GM18951 (cell line): Measurements from ENCODE around the gene GAS5.
A peak's percentile ranks its signal among the peaks of the same experiment; 100 is the strongest.

Source experiments
- POLR2A ChIP-seq: IDR thresholded peaks from 4 replicates; pipeline ENCODE4 v1.6.1; 2011; ENCODE audit warnings: mild to moderate bottlenecking; ENCODE audit not compliant: insufficient read length, insufficient read depth; ENCODE audit errors: extremely low read depth
- in situ Hi-C: fragments of 300-500 bp; cut with MboI; formaldehyde crosslinking; loops from one replicate; pipeline ENCODE4 v1.12.0; 2022; ENCODE audit warnings: low sequenced_read_pairs, mixed read lengths, inconsistent platforms; ENCODE audit not compliant: unreplicated experiment

The GAS5 gene

DNA sequence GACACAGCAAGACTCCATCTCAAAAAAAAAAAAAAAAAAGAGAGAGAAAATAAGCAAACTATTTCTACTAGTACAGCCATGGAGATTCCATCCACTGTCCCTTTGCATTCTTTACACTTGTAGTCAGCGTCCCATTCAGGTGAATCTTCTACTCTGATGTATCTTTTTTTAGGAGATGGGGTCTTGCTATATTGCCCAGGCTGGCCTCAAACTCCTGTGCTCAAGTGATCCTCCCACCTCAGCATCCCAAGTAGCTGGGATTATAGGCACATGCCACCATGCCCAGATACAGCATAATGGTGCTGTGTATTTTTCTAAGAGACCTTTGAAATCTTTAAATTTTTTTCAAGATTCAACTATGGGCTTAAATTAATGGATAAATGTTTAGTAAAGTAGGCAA is 35.0 kb downstream of the GAS5 start:
- no peak for TF ChIP-seq POLR2A
- in situ Hi-C loops = no loop called here

DNA sequence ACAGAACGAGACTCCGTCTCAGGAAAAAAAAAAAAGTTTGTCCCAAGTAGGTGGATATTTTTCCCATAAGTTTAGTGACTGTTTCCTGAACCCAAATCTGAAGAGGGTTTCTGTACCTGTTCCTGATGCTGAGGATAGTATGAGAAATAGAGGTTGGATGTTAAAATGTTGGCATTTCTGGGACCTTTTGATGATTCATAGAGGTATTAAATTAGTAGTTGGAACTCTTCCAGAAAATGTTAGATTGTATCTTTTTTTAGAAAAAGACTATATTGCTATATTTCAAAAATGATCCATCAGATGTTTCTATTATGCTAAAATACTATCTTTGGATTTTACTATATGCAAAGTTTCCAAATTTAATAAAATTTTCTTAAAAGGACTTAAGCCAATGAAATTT is 40.2 kb downstream of the GAS5 start:
- TF ChIP-seq POLR2A = no peak
- in situ Hi-C loops = no loop called here

DNA sequence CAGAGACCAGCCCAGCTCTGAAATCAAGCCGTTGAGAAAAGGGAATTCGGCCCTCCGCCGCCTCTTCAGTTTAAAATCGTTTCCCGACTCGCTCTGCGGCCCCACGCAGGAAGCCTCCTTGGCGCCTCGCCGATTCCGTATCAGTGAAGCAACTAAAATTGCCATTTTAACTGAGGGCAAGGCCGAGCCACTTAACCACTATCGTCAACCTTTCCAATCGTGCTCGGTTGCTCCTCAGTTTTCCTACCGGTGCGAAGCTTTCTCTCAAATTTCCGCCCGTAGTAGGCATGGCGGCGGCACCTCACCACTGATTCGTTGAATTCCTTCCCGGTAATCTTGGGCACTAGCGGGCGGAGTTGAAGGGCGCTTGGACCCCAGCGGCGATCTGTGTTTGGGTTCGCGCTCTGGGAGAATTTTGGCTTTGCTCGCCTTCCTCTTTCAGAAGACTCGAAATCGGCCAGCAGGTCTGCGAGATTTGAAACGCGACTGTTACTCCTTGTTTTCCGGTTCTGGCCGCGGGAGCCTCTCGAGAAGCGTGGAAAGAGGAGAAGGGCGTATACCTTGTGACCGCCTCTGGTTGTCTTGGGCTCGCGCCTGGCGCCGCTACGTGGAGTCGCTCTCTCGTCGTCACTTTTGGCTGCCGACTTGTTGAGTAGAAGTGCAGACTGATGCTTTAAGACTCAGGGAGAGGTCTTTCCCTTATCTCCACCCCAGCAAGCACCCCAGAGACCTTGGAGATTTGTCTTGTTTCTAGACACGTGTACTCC is 43.3 kb downstream of the GAS5 start, which contains the start of the genes CENPL and DARS2:
CENPL (minus strand) TSS at position 569 of the 767 bp plus-strand sequence. CDS start 13,584 bp downstream, outside the sequence.
DARS2 (plus strand) TSS at position 359 of the 767 bp plus-strand sequence. CDS start 557 bp downstream, outside the sequence.
- peak; percentile 64 for TF ChIP-seq POLR2A
- in situ Hi-C loops = loop anchor here (25.0 kb wide), 1 partner anchor 387 kb away; no protein-coding TSS in a partner anchor

DNA sequence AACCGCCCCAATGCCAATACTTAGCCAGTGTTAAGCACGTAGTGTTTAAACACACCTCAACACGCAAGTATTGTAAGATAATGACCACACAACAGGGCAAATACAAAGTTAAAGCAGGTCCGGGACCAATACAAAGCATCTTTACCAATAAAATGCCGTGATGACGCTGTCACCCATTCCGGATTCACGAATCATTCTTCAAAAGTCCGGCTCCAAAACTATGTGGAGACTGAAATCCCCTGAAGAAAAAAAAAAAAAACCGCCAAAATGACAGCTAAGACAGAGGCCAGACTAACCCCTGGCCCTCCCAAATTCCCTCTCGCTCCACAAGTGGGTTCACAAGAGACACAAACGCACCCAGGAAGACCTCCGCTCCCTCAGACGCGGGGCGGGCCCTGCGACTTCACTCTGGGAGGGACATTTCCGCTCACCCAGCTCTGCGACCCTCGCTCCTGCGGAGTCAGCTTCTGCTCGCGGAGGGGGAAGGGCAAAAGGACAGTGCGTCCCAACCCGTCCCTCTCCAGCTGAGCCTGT is 43.9 kb downstream of the GAS5 start:
- TF ChIP-seq POLR2A = no peak
- in situ Hi-C loops = loop anchor here (25.0 kb wide), 1 partner anchor 387 kb away; no protein-coding TSS in a partner anchor

DNA sequence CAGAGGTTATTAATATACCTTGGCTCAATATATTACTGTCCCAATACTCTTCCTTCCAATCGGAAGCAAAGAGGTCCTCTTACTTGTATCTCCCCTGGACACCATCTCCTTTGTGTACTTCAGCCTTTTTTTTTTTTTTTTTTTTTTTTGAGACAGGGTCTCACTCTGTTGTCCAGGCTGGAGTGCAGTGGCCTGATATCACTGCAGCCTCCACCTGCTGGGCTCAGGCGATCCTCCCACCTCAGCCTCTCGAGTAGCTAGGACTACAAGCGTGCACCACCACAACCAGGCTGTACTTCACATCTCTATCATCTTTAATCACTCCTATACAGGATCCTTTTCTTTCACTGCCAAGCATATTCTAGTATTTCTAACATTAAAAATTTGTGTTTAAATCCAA is 46.1 kb downstream of the GAS5 start:
- TF ChIP-seq POLR2A = no peak
- in situ Hi-C loops = loop anchor here (25.0 kb wide), 1 partner anchor 384 kb away; no protein-coding TSS in a partner anchor

DNA sequence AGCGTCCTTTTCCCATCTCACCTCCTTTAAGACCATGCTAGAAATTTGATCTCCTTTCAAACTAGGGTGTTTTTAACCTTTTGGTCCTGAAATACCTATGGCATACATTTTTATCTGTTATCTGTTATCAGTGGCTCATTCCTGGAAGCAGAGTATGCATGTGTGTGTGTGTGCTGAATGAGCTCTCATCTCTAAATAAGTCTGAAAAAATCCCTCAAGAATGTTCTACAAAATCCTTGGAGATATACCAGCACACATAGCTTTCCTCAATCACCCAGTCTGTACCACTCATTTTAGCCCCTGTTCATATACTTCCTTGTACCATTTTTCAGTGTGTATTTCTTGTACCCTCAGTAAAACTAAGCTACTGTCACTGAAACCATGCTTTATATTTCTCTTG is 49.3 kb downstream of the GAS5 start:
- TF ChIP-seq POLR2A = no peak
- in situ Hi-C loops = loop anchor here (25.0 kb wide), 1 partner anchor 381 kb away; no protein-coding TSS in a partner anchor
